Embryonic facial prominence (tissue), 1 donor: ENCODE measurements around the gene KRTAP3-2.

Experiments
- DNase-seq: peaks from one replicate; pipeline ENCODE4 v3.0.0-alpha.2; 2016; ENCODE audit errors: extremely low spot score

The KRTAP3-2 gene

DNA sequence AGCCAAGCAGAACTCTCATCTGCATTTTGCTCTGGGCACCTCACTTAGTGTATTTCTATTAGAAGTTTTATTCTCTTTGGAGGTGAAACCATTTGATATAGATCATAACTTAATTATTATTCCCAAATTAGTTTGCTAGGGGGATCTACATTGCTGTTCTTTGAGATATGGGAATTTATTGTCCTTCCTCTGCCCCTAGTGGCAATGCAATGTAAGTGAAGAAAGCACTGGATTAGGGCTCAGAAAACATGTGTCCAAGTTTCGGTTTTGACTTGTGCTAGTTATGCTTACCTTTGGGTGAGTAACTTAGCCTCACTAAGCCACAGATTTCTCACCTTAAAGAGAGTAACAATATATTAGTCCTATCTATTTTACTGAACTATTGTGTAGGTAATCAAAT lies 35.9 kb downstream of the KRTAP3-2 start:
- no peak for DNase-seq

GRCh38 chr17:40962059-40962561 lies 37.6 kb downstream of the KRTAP3-2 start:
- no peak for DNase-seq

DNA sequence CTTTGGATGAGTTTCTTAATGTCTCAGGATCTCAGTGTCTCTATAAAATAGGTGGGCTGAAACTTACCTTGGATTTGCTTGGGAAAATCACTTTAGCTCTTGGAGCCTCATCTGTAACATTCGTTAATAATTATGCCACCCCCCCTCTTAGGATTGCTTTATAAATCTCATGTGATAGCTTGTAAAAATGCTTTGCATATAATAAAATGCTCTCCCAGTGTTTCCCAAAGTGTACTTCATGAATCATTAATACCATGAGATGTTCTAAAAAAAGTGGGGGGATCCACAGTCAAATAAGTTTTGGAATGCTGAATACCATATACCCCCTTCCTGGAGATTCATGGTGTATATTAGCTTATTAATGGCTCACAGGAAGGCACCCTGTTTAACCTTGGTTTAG lies 38.1 kb downstream of the KRTAP3-2 start:
- no peak for DNase-seq

- DNase-seq = no peak
Observed at GRCh38 chr17:40960144-40960543, 39.6 kb downstream of the KRTAP3-2 start.

- no peak for DNase-seq
Observed at GRCh38 chr17:40958086-40958953, 41.4 kb downstream of the KRTAP3-2 start.

- DNase-seq = no peak
Observed at GRCh38 chr17:40956401-40957254, 43.1 kb downstream of the KRTAP3-2 start.

GRCh38 chr17:40953881-40954280 lies 45.8 kb downstream of the KRTAP3-2 start:
- no peak for DNase-seq

DNA sequence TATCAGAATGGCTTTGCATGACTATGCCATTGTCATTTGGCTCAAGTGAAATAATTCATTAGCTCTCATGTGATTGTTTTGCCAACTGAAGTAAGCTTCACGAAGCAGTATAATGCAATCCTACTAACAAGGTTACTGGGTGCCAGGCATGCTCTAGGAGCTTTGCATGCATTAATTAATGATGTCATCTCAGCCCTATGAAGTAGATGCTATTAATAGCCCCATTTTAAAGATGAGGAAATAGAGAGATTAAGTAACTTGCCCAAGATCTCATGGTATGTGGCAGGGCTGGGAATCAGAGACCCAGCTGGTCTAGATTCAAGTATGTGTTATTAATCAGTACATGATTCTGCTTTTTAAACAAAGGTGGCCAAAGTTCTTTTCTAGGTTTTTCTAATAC lies 47.0 kb downstream of the KRTAP3-2 start:
- DNase-seq = no peak

DNA sequence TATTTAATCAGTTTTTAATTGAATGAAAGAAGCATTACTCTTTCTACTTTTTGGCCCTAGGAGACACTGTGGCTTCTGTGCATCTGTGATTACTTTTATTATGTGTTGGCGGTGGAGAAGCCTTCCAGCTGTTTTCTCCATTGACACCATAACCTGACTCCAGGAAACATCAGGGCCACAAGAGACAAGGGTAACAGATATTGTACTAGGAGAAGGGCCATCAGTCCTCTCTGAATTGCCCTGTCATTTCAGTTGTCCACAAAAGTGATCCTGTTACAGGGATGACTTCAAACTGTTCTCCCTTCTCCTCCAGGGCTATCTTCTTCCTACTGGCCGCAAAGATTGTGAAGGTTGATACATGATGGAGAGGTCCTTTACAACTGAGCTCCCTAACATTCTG lies 47.6 kb downstream of the KRTAP3-2 start:
- DNase-seq = no peak

GRCh38 chr17:40951011-40951622 lies 48.6 kb downstream of the KRTAP3-2 start:
- DNase-seq = no peak

GRCh38 chr17:40950176-40950575 lies 49.5 kb downstream of the KRTAP3-2 start:
- no peak for DNase-seq

GRCh38 chr17:40949418-40949817 lies 50.3 kb downstream of the KRTAP3-2 start:
- DNase-seq = no peak
